Measurements from ENCODE around the gene DZIP1.

DZIP1 gene

GRCh38 chr13:95628488-95628887, 16.0 kb downstream of the DZIP1 start:
- no peak overlapping the region for H3K4me3 ChIP-seq (replicated peaks; ENCODE audit: low read depth, low read length)
- DNase-seq (ENCODE audit: low read depth): no peak
- TF ChIP-seq, protein P1, sequence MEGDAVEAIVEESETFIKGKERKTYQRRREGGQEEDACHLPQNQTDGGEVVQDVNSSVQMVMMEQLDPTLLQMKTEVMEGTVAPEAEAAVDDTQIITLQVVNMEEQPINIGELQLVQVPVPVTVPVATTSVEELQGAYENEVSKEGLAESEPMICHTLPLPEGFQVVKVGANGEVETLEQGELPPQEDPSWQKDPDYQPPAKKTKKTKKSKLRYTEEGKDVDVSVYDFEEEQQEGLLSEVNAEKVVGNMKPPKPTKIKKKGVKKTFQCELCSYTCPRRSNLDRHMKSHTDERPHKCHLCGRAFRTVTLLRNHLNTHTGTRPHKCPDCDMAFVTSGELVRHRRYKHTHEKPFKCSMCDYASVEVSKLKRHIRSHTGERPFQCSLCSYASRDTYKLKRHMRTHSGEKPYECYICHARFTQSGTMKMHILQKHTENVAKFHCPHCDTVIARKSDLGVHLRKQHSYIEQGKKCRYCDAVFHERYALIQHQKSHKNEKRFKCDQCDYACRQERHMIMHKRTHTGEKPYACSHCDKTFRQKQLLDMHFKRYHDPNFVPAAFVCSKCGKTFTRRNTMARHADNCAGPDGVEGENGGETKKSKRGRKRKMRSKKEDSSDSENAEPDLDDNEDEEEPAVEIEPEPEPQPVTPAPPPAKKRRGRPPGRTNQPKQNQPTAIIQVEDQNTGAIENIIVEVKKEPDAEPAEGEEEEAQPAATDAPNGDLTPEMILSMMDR (IDR thresholded peaks at IDR 0.05; ENCODE audit: low read length, missing control alignments): no peak

DNA sequence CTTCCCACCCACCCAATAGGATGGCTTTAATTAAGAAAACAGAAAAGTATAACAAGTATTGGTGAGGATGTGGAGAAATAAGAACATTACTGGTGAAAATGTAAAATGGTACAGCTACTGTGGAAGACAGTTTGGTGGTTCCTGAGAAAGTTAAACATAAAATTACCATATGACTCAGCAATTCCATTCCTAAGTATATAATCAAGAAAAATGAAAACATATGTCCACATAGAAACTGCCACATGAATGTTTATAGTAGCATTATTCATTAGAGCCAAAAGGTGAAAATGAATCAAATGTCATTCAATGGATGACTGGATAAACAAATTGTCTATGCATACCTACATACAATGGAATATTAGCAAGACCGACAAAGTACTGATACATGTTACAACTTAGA, 16.9 kb downstream of the DZIP1 start:
- peak; percentile 17 for DNase-seq (ENCODE audit: low read depth)
- TF ChIP-seq, protein P1 (IDR thresholded peaks at IDR 0.05; ENCODE audit: low read length, missing control alignments): no peak
- H3K4me3 ChIP-seq (replicated peaks; ENCODE audit: low read depth, low read length): no peak overlapping the region

- TF ChIP-seq, protein P1 (IDR thresholded peaks at IDR 0.05; ENCODE audit: low read length, missing control alignments): no peak
- no peak for DNase-seq (ENCODE audit: low read depth)
- H3K4me3 ChIP-seq (replicated peaks; ENCODE audit: low read depth, low read length): no peak overlapping the region
These were observed 17.7 kb downstream of the DZIP1 start for GRCh38 chr13:95626768-95627167.

- no peak overlapping the region for H3K4me3 ChIP-seq (replicated peaks; ENCODE audit: low read depth, low read length)
- peak; percentile 76 for DNase-seq (ENCODE audit: low read depth)
- TF ChIP-seq, protein P1 (IDR thresholded peaks at IDR 0.05; ENCODE audit: low read length, missing control alignments): peak; percentile 66
These were observed 20.5 kb downstream of the DZIP1 start for GRCh38 chr13:95624020-95624419.

DNA sequence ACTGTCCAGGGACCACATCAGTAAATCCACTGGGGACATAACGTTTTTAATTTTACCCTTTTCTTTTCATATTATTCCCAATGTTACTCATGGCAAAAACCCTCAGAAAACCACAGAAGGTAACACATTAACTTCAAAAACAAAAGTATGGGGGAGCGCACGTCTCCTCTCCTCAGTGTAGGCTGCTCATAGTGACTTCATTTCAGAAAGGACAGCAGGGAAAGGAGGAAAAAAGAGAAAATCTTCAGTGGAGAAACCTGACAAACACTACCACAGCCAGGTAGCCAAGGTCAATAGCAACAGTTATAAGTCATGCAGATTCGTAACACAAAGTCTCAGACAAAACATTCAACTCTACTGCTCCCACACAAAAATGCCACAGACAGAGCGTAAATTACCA, 21.4 kb downstream of the DZIP1 start:
- DNase-seq (ENCODE audit: low read depth): no peak
- TF ChIP-seq, protein P1 (IDR thresholded peaks at IDR 0.05; ENCODE audit: low read length, missing control alignments): no peak
- H3K4me3 ChIP-seq (replicated peaks; ENCODE audit: low read depth, low read length): no peak overlapping the region

- no peak for DNase-seq (ENCODE audit: low read depth)
- TF ChIP-seq, protein P1 (IDR thresholded peaks at IDR 0.05; ENCODE audit: low read length, missing control alignments): no peak
- H3K4me3 ChIP-seq (replicated peaks; ENCODE audit: low read depth, low read length): no peak overlapping the region
These were observed 23.5 kb downstream of the DZIP1 start for GRCh38 chr13:95620825-95621498.

All from fibroblast of pulmonary artery (primary cell).